Adrenal gland (tissue), 5 donors: ENCODE data around the gene SYK.

Experiments used
- CTCF ChIP-seq, 6 experiments: fragments of 450-650 bp in 4 of 6; fragments of 200-600 bp in 2 of 6; sonication (generic) in 1 of 6; IDR thresholded peaks; 1 replicate in 5 of 6; 2 replicates in 1 of 6; pipeline versions ENCODE4 v1.5.1 to v1.8.0; 2016 to 2021; ENCODE audit warnings: antibody characterized with exemption in 6 of 6, mild to moderate bottlenecking in 2 of 6, moderate library complexity in 1 of 6
- POLR2A ChIP-seq, 2 donors: fragments of 450-650 bp; IDR thresholded peaks; one replicate each; pipeline ENCODE4 v1.6.1; 2017; ENCODE audit warnings: antibody characterized with exemption in 2 of 2, mild to moderate bottlenecking in 2 of 2, moderate library complexity in 1 of 2
- donor health status: DM: no; HTN: no; CAD: no.

GRCh38 chr9:90907056-90907445, 105.4 kb downstream of the SYK start:
- TF ChIP-seq CTCF (IDR thresholded peaks at IDR 0.05) = no peak
- TF ChIP-seq POLR2A (IDR thresholded peaks at IDR 0.05) = no peak
